ENCODE measurements around the gene NPSR1.

Gene NPSR1, protein sequence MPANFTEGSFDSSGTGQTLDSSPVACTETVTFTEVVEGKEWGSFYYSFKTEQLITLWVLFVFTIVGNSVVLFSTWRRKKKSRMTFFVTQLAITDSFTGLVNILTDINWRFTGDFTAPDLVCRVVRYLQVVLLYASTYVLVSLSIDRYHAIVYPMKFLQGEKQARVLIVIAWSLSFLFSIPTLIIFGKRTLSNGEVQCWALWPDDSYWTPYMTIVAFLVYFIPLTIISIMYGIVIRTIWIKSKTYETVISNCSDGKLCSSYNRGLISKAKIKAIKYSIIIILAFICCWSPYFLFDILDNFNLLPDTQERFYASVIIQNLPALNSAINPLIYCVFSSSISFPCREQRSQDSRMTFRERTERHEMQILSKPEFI

GRCh38 chr7:34657632-34658268 is at the start of gene NPSR1:
TSS of gene NPSR1 (plus strand) at chr7:34658218. CDS start at chr7:34658413, 195 bp downstream.
- no peaks in the 10 kb centered on the region for H3K4me1 ChIP-seq
- H3K27ac ChIP-seq = no peak within 1 kb of the TSS
- no peak within 1 kb of the TSS for H3K9ac ChIP-seq
- no peaks in the 10 kb centered on the region for H3K79me2 ChIP-seq
- H3K27me3 ChIP-seq (ENCODE audit: control insufficient read depth, insufficient read depth, low read length) = no peaks in the 10 kb centered on the region
- no peak within 1 kb of the TSS for H3K4me3 ChIP-seq (ENCODE audit: low read depth, low read length)
- no peak within 1 kb of the TSS for H3K4me2 ChIP-seq (ENCODE audit: low read length)
- no peak within 1 kb of the TSS for H2AFZ ChIP-seq
- H3K36me3 ChIP-seq (ENCODE audit: control insufficient read depth, insufficient read depth, low read length) = no peaks in the 10 kb centered on the region
- TF ChIP-seq CTCF (IDR thresholded peaks at IDR 0.05) = no peak
- no peaks in the 10 kb centered on the region for H3K9me3 ChIP-seq (ENCODE audit: control insufficient read depth, low read length)

DNA sequence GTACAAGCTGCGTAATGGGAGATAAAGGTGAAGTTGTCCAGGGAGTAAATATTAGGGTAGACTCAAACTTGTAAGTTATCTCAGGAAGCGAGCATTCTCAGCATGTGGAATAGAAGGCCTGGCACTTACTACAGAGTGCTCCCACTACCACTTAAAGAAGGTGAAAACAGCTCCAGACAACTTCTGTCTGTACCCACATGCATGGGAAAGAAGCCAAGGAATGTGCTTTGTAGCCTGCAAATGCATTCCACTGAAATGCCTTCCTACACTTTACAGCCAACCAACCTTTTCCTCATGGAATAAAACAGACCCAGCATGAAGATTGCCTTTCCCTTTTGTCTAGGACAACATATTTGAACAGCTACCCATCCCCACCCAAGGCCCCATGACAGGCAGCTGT is 45.4 kb upstream of the NPSR1 start:
- no peaks in the 10 kb centered on the region for H3K9me3 ChIP-seq (ENCODE audit: control insufficient read depth, low read length)
- no peak overlapping the region for H3K27ac ChIP-seq
- H3K27me3 ChIP-seq (ENCODE audit: control insufficient read depth, insufficient read depth, low read length) = no peaks in the 10 kb centered on the region
- no peak overlapping the region for H2AFZ ChIP-seq
- H3K79me2 ChIP-seq = no peaks in the 10 kb centered on the region
- H3K4me1 ChIP-seq = no peaks in the 10 kb centered on the region
- H3K4me3 ChIP-seq (ENCODE audit: low read depth, low read length) = no peak overlapping the region
- TF ChIP-seq CTCF (IDR thresholded peaks at IDR 0.05) = no peak
- no peak overlapping the region for H3K4me2 ChIP-seq (ENCODE audit: low read length)
- no peak overlapping the region for H3K9ac ChIP-seq
- no peaks in the 10 kb centered on the region for H3K36me3 ChIP-seq (ENCODE audit: control insufficient read depth, insufficient read depth, low read length)

- Histone ChIP-seq H3K9me3 (ENCODE audit: control insufficient read depth, low read length) (no peaks in the 10 kb centered on the region), H3K27me3 (ENCODE audit: control insufficient read depth, insufficient read depth, low read length) (no peaks in the 10 kb centered on the region)
- no peak for TF ChIP-seq CTCF (IDR thresholded peaks at IDR 0.05)
Observed at GRCh38 chr7:34620425-34620824, 37.6 kb upstream of the NPSR1 start.

GRCh38 chr7:34622182-34622581 is 35.8 kb upstream of the NPSR1 start:
- no peaks in the 10 kb centered on the region for H3K79me2 ChIP-seq
- H3K27me3 ChIP-seq (ENCODE audit: control insufficient read depth, insufficient read depth, low read length) = no peaks in the 10 kb centered on the region
- no peaks in the 10 kb centered on the region for H3K4me1 ChIP-seq
- H3K9me3 ChIP-seq (ENCODE audit: control insufficient read depth, low read length) = no peaks in the 10 kb centered on the region
- TF ChIP-seq CTCF (IDR thresholded peaks at IDR 0.05) = no peak
- no peak overlapping the region for H3K9ac ChIP-seq
- H3K36me3 ChIP-seq (ENCODE audit: control insufficient read depth, insufficient read depth, low read length) = no peaks in the 10 kb centered on the region
- no peak overlapping the region for H3K4me2 ChIP-seq (ENCODE audit: low read length)
- no peak overlapping the region for H3K4me3 ChIP-seq (ENCODE audit: low read depth, low read length)
- H3K27ac ChIP-seq = no peak overlapping the region
- H2AFZ ChIP-seq = no peak overlapping the region

More at GRCh38 chr7:34620425-34620824, 37.6 kb upstream of the NPSR1 start:
- Histone ChIP-seq H3K9ac (no peak overlapping the region), H3K27ac (no peak overlapping the region), H2AFZ (no peak overlapping the region), H3K79me2 (no peaks in the 10 kb centered on the region), H3K4me3 (ENCODE audit: low read depth, low read length) (no peak overlapping the region), H3K36me3 (ENCODE audit: control insufficient read depth, insufficient read depth, low read length) (no peaks in the 10 kb centered on the region), H3K4me1 (no peaks in the 10 kb centered on the region), H3K4me2 (ENCODE audit: low read length) (no peak overlapping the region)
